Measurements from ENCODE around the gene SOAT2.

The SOAT2 gene

GRCh38 chr12:53170876-53171724 is 67.8 kb downstream of the SOAT2 start:
- CTCF ChIA-PET = interaction anchor here (1.2 kb wide), 1 partner anchor 11 kb away, joined by 3 read pairs; no protein-coding TSS in a partner anchor
- H3K9me3 Mint-ChIP-seq = no peaks in the 10 kb centered on the region
- H3K4me1 Mint-ChIP-seq = peaks cover 2% of the 10 kb centered on the region
- no peak overlapping the region for H3K27ac Mint-ChIP-seq
- no peak for DNase-seq
- no peaks in the 10 kb centered on the region for H3K36me3 Mint-ChIP-seq
- H3K4me3 Mint-ChIP-seq = no peak overlapping the region
- no peaks in the 10 kb centered on the region for H3K27me3 Mint-ChIP-seq

- Mint-ChIP-seq H3K27me3 (no peaks in the 10 kb centered on the region), H3K9me3 (no peaks in the 10 kb centered on the region), H3K4me3 (no peak overlapping the region), H3K27ac (no peak overlapping the region), H3K4me1 (peaks cover 2% of the 10 kb centered on the region), H3K36me3 (no peaks in the 10 kb centered on the region)
- no peak for DNase-seq
- CTCF ChIA-PET = interaction anchor here (0.8 to 1.5 kb wide), 3 partner anchors 11 to 42 kb away, joined by 3 to 9 read pairs (median 3); no protein-coding TSS in a partner anchor
Observed at GRCh38 chr12:53171725-53172329, 68.5 kb downstream of the SOAT2 start.

GRCh38 chr12:53172352-53172751 is 69.1 kb downstream of the SOAT2 start:
- Mint-ChIP-seq H3K4me3 (no peak overlapping the region), H3K4me1 (peaks cover 2% of the 10 kb centered on the region), H3K27me3 (no peaks in the 10 kb centered on the region), H3K36me3 (no peaks in the 10 kb centered on the region), H3K27ac (no peak overlapping the region), H3K9me3 (no peaks in the 10 kb centered on the region)
- no peak for DNase-seq
- CTCF ChIA-PET = interaction anchor here (0.8 to 1.5 kb wide), 2 partner anchors 12 to 42 kb away, joined by 3 to 9 read pairs; no protein-coding TSS in a partner anchor

GRCh38 chr12:53173085-53173715 is 69.9 kb downstream of the SOAT2 start:
- H3K4me3 Mint-ChIP-seq = no peak overlapping the region
- H3K27ac Mint-ChIP-seq = no peak overlapping the region
- no peaks in the 10 kb centered on the region for H3K36me3 Mint-ChIP-seq
- peaks cover 2% of the 10 kb centered on the region for H3K4me1 Mint-ChIP-seq
- no peaks in the 10 kb centered on the region for H3K9me3 Mint-ChIP-seq
- H3K27me3 Mint-ChIP-seq = no peaks in the 10 kb centered on the region
- no peak for DNase-seq
- CTCF ChIA-PET = interaction anchor here (0.9 to 1.5 kb wide), 2 partner anchors 13 to 24 kb away, joined by 4 to 9 read pairs; no protein-coding TSS in a partner anchor
